ENCODE data around the gene PALLD.

PALLD gene

DNA sequence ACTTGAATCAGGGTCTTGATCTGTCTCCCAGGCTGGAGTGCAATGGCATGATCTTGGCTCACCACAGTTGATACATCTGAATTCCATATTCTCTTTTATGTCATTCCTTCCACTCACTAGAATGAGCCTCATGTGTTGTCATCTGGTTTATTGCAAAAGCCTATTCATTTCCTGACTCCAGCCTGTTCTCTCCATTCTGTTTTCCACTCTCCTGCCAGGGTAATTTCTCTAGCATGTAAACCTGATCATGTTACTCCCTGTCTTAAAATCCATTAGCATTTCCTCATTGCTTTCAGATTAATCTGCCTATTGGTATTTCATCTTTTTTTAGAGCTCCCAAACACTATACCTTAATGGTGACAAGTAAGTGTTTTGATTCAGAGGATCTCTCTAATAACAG lies 12.2 kb upstream of the PALLD start:
- H3K4me3 Mint-ChIP-seq = no peak overlapping the region

DNA sequence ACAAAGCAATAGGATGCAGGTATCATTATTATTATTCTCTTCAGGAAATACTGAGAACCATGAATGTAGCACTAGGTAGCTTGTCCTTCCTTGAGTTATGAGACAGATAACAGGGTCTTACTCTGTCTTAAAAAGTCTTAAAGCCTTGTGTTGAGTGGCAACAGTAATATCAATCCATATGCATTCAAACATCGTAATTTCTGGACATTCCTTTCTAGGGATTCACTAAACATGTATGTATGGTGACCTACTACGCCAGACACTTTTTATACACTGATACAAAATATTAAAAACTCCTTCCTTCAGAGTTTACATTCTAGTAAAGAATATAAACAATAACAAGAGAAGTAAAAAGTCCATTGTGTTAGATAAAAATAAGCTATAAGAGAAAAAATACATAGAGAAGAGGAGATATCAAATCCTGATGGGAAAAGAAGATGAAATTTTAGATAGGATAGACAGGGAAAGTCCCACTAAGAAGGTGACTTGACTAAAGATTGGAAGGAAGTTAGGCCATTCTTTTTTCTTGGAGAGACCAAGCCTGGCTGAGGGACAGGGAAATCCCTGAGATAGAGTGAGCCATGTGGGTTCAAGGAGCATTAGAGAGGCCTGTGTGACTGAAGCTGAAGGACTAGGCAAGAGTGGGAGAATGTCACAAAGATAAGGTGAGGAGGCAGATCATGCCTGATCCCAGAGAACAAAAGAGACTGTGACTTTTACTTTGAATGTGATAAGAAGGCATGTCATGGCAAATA lies 11.5 kb upstream of the PALLD start:
- peaks cover 8% of the 10 kb centered on the region for H3K36me3 Mint-ChIP-seq (ENCODE audit: low read depth)
- peaks cover 39% of the 10 kb centered on the region for H3K4me1 Mint-ChIP-seq (ENCODE audit: low read depth)
- H3K4me3 Mint-ChIP-seq = no peak overlapping the region
- peaks cover 5% of the 10 kb centered on the region for H3K9me3 Mint-ChIP-seq
- H3K27ac Mint-ChIP-seq = no peak overlapping the region
- H3K27me3 Mint-ChIP-seq (ENCODE audit: low read depth) = no peaks in the 10 kb centered on the region

More for the DNA sequence above, 12.2 kb upstream of the PALLD start:
- Mint-ChIP-seq H3K27me3 (ENCODE audit: low read depth) (no peaks in the 10 kb centered on the region), H3K9me3 (peaks cover 5% of the 10 kb centered on the region), H3K27ac (no peak overlapping the region), H3K4me1 (ENCODE audit: low read depth) (peaks cover 39% of the 10 kb centered on the region), H3K36me3 (ENCODE audit: low read depth) (peaks cover 9% of the 10 kb centered on the region)

DNA sequence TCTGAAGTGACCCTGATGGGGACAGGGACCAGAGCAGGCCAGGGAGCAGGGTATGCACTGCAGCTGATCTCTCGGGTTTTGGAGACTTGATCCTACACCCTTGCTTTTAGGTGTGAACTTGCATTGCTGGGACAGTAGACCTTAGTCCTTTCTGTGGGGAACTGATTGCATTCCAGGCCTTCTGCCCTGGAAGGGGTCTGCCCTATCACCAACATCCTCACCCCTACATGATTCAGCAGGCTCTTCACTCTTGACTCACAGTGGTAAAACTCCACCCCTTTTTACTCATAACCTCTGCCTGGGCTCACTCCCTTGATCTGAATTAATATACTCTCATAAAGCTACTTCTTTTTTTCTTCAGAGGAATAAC lies 10.0 kb upstream of the PALLD start:
- Mint-ChIP-seq H3K9me3 (peaks cover 4% of the 10 kb centered on the region), H3K4me1 (ENCODE audit: low read depth) (peaks cover 26% of the 10 kb centered on the region), H3K27ac (no peak overlapping the region), H3K27me3 (ENCODE audit: low read depth) (peaks cover 5% of the 10 kb centered on the region), H3K4me3 (no peak overlapping the region), H3K36me3 (ENCODE audit: low read depth) (peaks cover 7% of the 10 kb centered on the region)

DNA sequence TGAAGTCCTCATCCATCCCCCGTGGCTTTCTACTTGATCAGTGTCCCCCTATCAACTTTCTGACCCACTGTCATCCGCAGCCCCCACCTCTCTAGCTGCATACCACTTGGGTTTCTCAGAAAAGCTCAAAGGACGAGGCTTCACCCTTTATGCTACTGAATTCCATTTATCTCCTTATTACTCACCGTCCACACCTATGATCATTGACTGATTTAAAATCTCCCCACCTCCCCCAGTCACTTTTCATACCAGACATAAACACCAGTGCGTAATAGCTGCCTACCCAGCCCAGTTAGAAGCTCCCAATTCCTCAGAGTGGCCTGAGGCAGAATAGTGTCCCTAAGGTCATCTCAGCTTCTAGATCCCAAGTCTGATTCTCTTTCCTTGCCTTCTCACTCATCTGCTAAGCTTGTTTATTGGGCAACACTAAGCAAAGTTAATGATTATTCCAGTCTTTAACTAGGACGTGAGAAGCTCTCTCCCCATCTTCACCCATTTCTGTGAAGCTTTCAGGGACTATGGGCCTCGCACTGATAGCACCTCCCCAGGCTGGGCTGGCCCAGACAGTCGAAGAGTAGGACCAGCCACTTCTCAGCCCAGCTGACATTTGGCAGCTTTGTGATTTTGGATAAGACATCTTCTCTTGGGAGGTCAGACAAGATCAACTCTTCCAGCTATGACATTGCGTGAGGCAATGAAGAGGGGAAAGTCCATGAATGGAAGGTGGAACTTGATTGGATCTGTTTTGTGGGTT lies 9.4 kb upstream of the PALLD start:
- Mint-ChIP-seq H3K27ac (no peak overlapping the region), H3K27me3 (ENCODE audit: low read depth) (peaks cover 7% of the 10 kb centered on the region), H3K36me3 (ENCODE audit: low read depth) (peaks cover 4% of the 10 kb centered on the region), H3K9me3 (no peaks in the 10 kb centered on the region), H3K4me1 (ENCODE audit: low read depth) (peaks cover 21% of the 10 kb centered on the region), H3K4me3 (no peak overlapping the region)

DNA sequence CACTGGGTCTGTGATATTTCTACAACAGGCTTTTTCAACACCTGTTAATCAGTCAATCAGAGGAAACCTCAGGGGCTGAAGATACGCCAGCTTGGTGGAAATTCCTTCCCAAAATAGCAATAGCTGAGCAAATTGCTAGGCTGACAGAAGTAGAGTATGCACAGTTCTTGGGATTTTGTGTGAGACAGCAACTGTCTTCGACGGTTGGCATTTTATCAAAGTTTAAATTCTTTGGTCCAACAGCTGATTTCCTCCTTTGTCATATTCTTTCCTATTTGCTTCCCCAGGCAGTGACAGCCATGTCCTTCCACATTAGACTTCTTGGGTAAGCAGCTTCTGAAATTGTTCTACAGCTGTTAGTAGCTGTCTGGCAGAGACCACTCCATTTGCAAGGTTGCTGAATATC lies 8.0 kb upstream of the PALLD start:
- Mint-ChIP-seq H3K27me3 (ENCODE audit: low read depth) (peaks cover 16% of the 10 kb centered on the region), H3K36me3 (ENCODE audit: low read depth) (peaks cover 4% of the 10 kb centered on the region), H3K9me3 (no peaks in the 10 kb centered on the region), H3K27ac (no peak overlapping the region), H3K4me1 (ENCODE audit: low read depth) (peaks cover 10% of the 10 kb centered on the region), H3K4me3 (no peak overlapping the region)

DNA sequence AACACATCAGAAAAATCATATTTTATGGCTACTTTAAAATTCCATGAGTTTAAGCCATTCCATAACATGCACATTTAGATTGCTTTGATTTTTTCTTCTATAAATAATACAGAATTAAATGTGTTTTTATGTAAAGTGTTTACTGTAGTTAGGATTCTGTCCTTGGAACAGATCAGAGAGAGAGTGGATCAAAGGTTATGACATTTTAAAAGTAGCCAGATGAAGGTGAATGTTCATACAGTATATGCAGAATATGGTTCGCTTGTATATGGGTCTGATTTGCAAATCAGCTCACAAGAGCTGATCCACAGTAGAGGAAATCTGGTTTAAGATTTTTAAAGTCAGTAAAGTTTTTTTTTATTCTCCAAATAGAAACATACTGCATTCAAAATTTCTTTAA lies 7.2 kb upstream of the PALLD start:
- Mint-ChIP-seq H3K4me3 (no peak overlapping the region), H3K27me3 (ENCODE audit: low read depth) (peaks cover 20% of the 10 kb centered on the region), H3K36me3 (ENCODE audit: low read depth) (peaks cover 2% of the 10 kb centered on the region), H3K27ac (no peak overlapping the region), H3K9me3 (no peaks in the 10 kb centered on the region), H3K4me1 (ENCODE audit: low read depth) (peaks cover 10% of the 10 kb centered on the region)

DNA sequence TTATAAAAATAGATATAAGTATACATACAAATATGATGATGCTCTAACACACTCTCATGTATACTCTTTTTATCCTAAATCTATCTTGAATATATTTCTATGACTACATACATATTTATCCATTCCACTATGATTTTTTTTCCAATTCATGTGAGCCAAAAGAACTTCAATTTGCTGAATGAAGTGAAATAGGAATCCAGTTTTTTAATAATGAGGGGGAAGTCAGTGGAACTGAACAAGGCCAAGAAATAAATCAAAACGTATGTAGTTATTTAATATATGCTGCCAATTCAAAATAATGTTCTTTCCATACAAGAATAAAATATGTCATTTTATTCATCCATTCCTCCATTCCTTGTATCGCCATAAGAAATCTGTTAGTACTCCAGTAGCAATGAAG lies 6.1 kb upstream of the PALLD start:
- Mint-ChIP-seq H3K4me1 (ENCODE audit: low read depth) (peaks cover 6% of the 10 kb centered on the region), H3K27me3 (ENCODE audit: low read depth) (peaks cover 27% of the 10 kb centered on the region), H3K36me3 (ENCODE audit: low read depth) (no peaks in the 10 kb centered on the region), H3K4me3 (no peak overlapping the region), H3K9me3 (no peaks in the 10 kb centered on the region), H3K27ac (no peak overlapping the region)

DNA sequence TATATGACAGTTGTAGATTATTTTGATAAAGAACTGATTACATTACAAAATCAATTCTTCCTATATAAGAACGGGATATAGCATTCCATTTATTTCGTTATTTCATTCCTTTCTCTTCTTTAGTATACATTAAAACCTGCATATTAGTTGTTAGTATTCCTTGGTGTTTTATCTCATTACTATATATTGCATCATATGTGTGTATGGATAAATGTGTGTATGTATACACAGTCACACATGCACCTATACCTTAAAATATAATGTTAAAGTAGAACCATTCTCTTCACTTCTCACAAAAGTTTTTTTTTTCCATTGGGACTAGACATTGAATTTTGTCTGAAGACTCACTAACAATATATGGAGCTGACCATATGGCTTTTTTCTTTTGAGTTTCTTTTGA lies 5.3 kb upstream of the PALLD start:
- Mint-ChIP-seq H3K36me3 (ENCODE audit: low read depth) (no peaks in the 10 kb centered on the region), H3K9me3 (no peaks in the 10 kb centered on the region), H3K4me3 (no peak overlapping the region), H3K4me1 (ENCODE audit: low read depth) (peaks cover 6% of the 10 kb centered on the region), H3K27me3 (ENCODE audit: low read depth) (peaks cover 31% of the 10 kb centered on the region), H3K27ac (no peak overlapping the region)

DNA sequence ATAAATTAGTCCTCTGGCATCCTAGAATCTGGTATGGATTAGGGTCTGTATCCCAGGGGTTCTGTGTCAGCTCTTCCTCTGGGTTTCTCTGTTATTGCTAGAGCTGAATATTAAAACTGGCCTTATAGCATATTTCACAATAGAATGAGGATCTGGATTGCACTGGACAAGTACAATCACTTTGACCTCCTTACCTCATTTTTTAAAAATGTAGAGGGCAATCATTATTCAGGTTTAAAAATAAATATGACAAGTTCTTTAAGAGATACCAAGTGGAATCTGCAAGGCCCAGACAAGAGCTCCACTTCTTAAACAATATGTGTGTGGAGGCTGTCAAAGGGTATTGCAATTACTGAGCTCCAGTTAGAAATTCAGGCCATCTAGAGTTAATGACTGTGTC lies 1.4 kb downstream of the PALLD start:
- Mint-ChIP-seq H3K36me3 (ENCODE audit: low read depth) (no peaks in the 10 kb centered on the region), H3K4me3 (no peak overlapping the region), H3K27ac (no peak overlapping the region), H3K27me3 (ENCODE audit: low read depth) (peaks cover 35% of the 10 kb centered on the region), H3K9me3 (no peaks in the 10 kb centered on the region), H3K4me1 (ENCODE audit: low read depth) (peaks cover 6% of the 10 kb centered on the region)

DNA sequence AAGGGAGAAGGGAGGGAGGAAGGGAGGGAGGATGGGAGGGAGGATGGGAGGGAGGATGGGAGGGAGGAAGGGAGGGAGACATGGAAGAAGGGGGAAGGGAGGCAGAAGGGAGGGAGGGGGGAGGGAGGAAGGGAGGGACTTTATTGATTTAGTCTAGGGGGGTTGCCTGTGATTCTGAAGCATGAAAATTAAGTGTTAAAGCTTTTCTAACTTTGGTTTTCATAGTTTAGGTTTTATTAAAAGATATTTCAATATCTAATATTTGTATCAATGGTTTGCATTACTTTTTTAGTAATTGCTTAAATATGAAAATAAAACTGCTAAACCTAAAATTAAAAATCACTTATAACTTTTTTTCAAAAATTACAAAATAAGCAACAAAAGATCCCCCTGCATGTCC lies 2.4 kb downstream of the PALLD start:
- no peak overlapping the region for H3K4me3 Mint-ChIP-seq
- no peaks in the 10 kb centered on the region for H3K9me3 Mint-ChIP-seq

DNA sequence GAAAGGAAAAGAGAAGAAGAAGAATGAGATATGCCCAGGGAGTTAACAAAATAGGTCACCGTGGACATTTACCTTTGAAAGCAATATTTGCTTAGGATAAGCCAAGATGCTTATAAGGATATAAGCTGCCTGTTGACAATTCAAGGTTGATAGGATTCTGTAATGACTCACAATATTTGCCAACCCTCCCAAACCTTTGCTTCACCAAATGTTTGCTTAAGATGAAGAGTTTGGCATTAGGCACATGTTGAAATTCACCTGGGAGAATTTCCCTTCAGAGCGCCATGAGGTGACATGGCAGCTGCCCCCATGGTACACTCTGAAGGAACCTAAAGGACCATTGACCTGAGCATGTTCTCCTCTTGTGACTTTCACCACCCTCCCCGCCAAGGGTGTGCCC lies 4.6 kb downstream of the PALLD start:
- H3K27ac Mint-ChIP-seq = no peak overlapping the region
- H3K4me1 Mint-ChIP-seq (ENCODE audit: low read depth) = peaks cover 12% of the 10 kb centered on the region
- no peak overlapping the region for H3K4me3 Mint-ChIP-seq
- no peaks in the 10 kb centered on the region for H3K9me3 Mint-ChIP-seq
- H3K27me3 Mint-ChIP-seq (ENCODE audit: low read depth) = peaks cover 20% of the 10 kb centered on the region
- no peaks in the 10 kb centered on the region for H3K36me3 Mint-ChIP-seq (ENCODE audit: low read depth)

More for the DNA sequence above, 2.4 kb downstream of the PALLD start:
- no peaks in the 10 kb centered on the region for H3K36me3 Mint-ChIP-seq (ENCODE audit: low read depth)
- H3K27me3 Mint-ChIP-seq (ENCODE audit: low read depth) = peaks cover 29% of the 10 kb centered on the region
- no peak overlapping the region for H3K27ac Mint-ChIP-seq
- H3K4me1 Mint-ChIP-seq (ENCODE audit: low read depth) = peaks cover 12% of the 10 kb centered on the region

DNA sequence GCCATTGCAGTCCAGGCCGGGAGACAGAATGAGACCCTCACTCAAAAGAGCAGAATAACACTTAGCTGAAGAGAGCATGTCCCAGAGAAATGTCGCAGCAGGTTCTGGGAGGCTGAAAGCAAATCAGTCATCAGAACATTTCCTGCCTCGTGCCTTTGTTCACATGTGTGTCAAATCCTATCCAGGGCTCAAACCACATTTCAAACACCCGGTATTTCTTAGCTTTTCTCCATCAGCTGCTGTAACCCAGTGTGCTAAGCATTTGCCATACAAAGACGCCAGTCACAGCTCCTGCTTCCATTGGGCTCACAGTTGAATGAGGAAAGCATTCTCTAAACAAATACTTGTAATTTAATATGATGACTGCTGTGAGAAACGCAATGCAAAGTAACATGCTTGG lies 6.0 kb downstream of the PALLD start:
- Mint-ChIP-seq H3K27me3 (ENCODE audit: low read depth) (peaks cover 12% of the 10 kb centered on the region), H3K4me3 (no peak overlapping the region), H3K4me1 (ENCODE audit: low read depth) (peaks cover 12% of the 10 kb centered on the region), H3K27ac (no peak overlapping the region), H3K36me3 (ENCODE audit: low read depth) (no peaks in the 10 kb centered on the region), H3K9me3 (no peaks in the 10 kb centered on the region)

DNA sequence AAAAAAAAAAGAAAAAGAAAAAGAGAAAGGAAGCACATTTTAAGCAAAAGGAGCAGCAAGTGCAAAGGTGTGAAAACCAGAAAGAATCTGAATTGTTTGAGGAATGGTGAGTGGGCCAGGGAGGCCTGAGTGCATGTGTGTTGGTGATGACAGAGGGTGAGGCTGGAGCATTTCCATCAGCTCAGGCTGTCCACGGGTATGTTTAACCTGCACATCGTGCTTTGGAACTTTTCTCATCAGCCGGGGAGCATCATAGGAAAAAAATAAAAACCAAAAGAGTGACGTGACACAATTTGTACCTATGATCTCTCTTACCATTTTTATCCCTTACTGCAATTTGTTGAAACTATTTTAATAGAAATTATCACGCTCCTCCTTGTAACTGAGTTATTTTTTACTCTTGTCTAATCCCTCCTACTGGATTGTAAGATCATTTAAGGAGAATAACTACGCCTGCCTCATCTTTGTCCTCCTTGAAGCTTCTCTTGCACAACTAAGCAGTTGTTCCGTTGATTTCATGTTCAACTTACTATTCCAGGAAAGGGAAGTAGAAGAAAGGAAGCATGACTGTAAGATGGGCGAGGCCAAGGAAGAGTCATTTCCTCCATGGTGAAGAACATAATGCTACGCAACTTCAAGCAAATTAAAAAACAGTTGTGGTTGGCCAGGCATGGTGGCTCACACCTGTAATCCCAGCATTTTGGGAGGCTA lies 7.0 kb downstream of the PALLD start:
- Mint-ChIP-seq H3K9me3 (no peaks in the 10 kb centered on the region), H3K36me3 (ENCODE audit: low read depth) (no peaks in the 10 kb centered on the region), H3K4me3 (no peak overlapping the region), H3K27me3 (ENCODE audit: low read depth) (peaks cover 12% of the 10 kb centered on the region), H3K4me1 (ENCODE audit: low read depth) (peaks cover 12% of the 10 kb centered on the region), H3K27ac (no peak overlapping the region)

DNA sequence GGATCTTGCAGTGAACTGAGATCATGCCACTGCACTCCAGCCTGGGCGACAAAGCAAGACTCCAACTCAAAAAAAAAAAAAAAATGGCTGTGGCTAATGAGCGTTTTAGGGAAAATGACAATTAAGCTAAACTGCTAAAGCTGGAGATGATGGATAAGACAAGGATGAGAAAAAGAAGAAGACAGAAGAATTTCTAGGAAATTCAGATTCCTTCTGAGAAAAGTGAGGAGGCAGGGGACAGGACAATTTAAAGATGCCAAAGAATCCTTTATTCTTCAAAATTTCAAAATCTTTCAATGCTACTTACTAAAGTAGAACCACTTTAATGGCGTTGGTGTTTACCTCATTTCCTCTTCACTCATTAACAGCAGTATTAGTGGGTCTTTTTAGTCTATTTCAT lies 7.7 kb downstream of the PALLD start:
- Mint-ChIP-seq H3K4me1 (ENCODE audit: low read depth) (peaks cover 15% of the 10 kb centered on the region), H3K4me3 (no peak overlapping the region), H3K27me3 (ENCODE audit: low read depth) (peaks cover 12% of the 10 kb centered on the region), H3K27ac (no peak overlapping the region), H3K36me3 (ENCODE audit: low read depth) (no peaks in the 10 kb centered on the region), H3K9me3 (no peaks in the 10 kb centered on the region)

DNA sequence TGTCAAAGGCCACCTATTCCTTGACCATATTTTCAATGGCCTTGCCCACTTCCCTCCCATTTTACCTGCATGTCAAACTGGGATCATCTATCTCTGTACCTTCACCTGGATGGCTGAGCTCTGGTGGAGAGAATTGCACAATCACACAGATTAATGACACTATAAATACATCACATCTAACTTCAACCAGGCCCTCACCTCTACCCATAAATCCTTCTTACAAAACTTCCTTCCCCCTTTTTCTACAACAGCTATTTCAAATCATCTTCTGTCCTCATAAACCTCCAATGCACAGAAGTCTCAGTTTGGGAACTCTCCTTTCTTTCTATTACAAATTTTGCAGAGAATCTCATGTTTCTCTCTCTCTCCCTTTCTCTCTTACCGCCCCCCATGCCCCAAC lies 9.2 kb downstream of the PALLD start:
- Mint-ChIP-seq H3K4me1 (ENCODE audit: low read depth) (peaks cover 24% of the 10 kb centered on the region), H3K9me3 (no peaks in the 10 kb centered on the region), H3K4me3 (no peak overlapping the region), H3K27me3 (ENCODE audit: low read depth) (peaks cover 4% of the 10 kb centered on the region), H3K36me3 (ENCODE audit: low read depth) (no peaks in the 10 kb centered on the region), H3K27ac (no peak overlapping the region)
